ENCODE measurements around the gene ELF3.
"Not testable (repeated sequence)": the region's sequence is repeated elsewhere in the genome, so short reads cannot be mapped to it uniquely, and the experiment has no call there.

DNA sequence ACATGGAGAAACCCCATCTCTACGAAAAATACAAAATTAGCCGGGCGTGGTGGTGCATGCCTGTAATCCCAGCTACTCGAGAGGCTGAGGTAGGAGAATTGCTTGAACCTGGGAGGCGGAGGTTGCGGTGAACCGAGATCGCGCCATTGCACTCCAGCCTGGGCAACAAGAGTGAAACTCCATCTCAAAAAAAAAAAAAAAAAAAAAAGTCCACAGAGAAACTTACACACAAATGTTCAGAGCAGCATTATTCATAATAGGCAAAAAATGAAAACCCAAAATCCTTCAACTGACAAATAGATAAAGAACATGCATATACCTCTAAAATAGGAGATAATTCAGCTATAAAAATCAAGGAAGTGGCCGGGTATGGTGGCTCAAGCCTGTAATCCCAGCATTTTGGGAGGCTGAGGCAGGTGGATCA, 54.5 kb downstream of the ELF3 start:
- TF ChIP-seq, protein P1, sequence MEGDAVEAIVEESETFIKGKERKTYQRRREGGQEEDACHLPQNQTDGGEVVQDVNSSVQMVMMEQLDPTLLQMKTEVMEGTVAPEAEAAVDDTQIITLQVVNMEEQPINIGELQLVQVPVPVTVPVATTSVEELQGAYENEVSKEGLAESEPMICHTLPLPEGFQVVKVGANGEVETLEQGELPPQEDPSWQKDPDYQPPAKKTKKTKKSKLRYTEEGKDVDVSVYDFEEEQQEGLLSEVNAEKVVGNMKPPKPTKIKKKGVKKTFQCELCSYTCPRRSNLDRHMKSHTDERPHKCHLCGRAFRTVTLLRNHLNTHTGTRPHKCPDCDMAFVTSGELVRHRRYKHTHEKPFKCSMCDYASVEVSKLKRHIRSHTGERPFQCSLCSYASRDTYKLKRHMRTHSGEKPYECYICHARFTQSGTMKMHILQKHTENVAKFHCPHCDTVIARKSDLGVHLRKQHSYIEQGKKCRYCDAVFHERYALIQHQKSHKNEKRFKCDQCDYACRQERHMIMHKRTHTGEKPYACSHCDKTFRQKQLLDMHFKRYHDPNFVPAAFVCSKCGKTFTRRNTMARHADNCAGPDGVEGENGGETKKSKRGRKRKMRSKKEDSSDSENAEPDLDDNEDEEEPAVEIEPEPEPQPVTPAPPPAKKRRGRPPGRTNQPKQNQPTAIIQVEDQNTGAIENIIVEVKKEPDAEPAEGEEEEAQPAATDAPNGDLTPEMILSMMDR (IDR thresholded peaks at IDR 0.05), result not testable (repeated sequence)
- not testable (repeated sequence) for TF ChIP-seq POLR2A, POLR2AphosphoS5, EP300 (IDR thresholded peaks at IDR 0.05)
